Thoracic aorta (tissue), 2 donors: Measurements from ENCODE around the gene CAMKMT. TPM values are rescaled to one million over a fixed set of nuclear protein-coding genes. Genes with fewer than 3 reads are reported as not detected.

Experiments
- ATAC-seq: fragments of 150-250 bp; one replicate; pipeline ENCODE4 v1.8.0; 2017; ENCODE audit warnings: low read depth; ENCODE audit not compliant: insufficient number of reproducible peaks, low FRiP score
- DNase-seq: peaks from one replicate; pipeline ENCODE4 v3.0.0-alpha.2; 2020; ENCODE audit warnings: low spot score
- H3K27ac ChIP-seq, 2 donors: fragments of 200-600 bp; sonication (generic); 1 replicate in 1 of 2; 2 replicates in 1 of 2; pipeline ENCODE4 v1.5.1; 2016; ENCODE audit warnings: mild to moderate bottlenecking in 2 of 2, moderate library complexity in 2 of 2
- H3K27me3 ChIP-seq: fragments of 200-600 bp; sonication (generic); replicated peaks from 2 replicates; pipeline ENCODE4 v1.6.0; 2016; ENCODE audit warnings: mild to moderate bottlenecking; ENCODE audit not compliant: insufficient read depth
- H3K36me3 ChIP-seq: fragments of 200-600 bp; sonication (generic); one replicate; pipeline ENCODE4 v1.5.1; 2016
- H3K4me1 ChIP-seq, 2 donors: fragments of 200-600 bp; sonication (generic); 1 replicate in 1 of 2; 2 replicates in 1 of 2; pipeline versions ENCODE4 v1.5.1 to v1.6.0; 2016; ENCODE audit warnings: low read depth in 2 of 2, mild to moderate bottlenecking in 1 of 2; ENCODE audit not compliant: control insufficient read depth in 1 of 2
- H3K4me3 ChIP-seq: fragments of 200-600 bp; sonication (generic); 2 replicates; pipeline ENCODE4 v1.5.1; 2016; ENCODE audit warnings: mild to moderate bottlenecking
- H3K9me3 ChIP-seq: fragments of 200-600 bp; sonication (generic); 2 replicates; pipeline ENCODE4 v1.5.1; 2016
- total RNA-seq, 2 donors: library from RNA; depleted of rRNA; stranded (reverse); fragments of >200 nt; gene quantifications; one replicate each; pipeline versions ENCODE4 v1.1.0 to v1.2.3, GENCODE V29; 2016
- TF ChIP-seq, protein P1 (sequence below): fragments of 200-600 bp; sonication (generic); IDR thresholded peaks from one replicate; pipeline ENCODE4 v1.5.1; 2019; ENCODE audit warnings: antibody characterized with exemption

The CAMKMT gene
- total RNA-seq, 2 donors from 2014 or later: 4.7 to 11.6 TPM

DNA sequence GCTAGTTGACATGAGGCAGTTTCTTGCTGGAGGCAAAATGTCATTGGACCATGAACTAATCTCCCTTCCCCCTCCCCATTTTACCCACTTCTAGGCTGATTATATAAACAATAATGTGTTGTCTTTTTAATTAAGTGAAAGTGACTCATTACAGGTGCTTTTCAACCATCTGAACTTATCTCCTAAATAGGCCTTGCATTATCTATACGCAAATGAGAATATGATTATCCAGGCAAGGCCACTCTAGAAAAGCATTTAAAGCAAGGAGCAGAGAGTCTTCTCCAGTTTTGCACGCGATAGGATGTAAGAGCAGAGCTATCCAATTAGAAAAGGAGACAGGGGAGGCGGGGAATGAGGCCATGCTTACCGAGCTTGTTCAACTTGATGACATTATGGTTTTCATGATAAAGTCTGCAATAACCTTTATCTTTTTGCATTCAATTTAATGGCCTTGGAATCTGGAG lies 293.7 kb downstream of the CAMKMT start:
- Histone ChIP-seq H3K9me3 (no peaks in the 10 kb centered on the region), H3K4me1 (peaks cover 5 to 17% of the 10 kb centered on the region in 2 donors), H3K27ac (no peak overlapping the region), H3K4me3 (no peak overlapping the region), H3K36me3 (no peaks in the 10 kb centered on the region), H3K27me3 (no peaks in the 10 kb centered on the region)
- ATAC-seq (no peak), DNase-seq (no peak)
- TF ChIP-seq, protein P1, sequence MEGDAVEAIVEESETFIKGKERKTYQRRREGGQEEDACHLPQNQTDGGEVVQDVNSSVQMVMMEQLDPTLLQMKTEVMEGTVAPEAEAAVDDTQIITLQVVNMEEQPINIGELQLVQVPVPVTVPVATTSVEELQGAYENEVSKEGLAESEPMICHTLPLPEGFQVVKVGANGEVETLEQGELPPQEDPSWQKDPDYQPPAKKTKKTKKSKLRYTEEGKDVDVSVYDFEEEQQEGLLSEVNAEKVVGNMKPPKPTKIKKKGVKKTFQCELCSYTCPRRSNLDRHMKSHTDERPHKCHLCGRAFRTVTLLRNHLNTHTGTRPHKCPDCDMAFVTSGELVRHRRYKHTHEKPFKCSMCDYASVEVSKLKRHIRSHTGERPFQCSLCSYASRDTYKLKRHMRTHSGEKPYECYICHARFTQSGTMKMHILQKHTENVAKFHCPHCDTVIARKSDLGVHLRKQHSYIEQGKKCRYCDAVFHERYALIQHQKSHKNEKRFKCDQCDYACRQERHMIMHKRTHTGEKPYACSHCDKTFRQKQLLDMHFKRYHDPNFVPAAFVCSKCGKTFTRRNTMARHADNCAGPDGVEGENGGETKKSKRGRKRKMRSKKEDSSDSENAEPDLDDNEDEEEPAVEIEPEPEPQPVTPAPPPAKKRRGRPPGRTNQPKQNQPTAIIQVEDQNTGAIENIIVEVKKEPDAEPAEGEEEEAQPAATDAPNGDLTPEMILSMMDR: no peak

DNA sequence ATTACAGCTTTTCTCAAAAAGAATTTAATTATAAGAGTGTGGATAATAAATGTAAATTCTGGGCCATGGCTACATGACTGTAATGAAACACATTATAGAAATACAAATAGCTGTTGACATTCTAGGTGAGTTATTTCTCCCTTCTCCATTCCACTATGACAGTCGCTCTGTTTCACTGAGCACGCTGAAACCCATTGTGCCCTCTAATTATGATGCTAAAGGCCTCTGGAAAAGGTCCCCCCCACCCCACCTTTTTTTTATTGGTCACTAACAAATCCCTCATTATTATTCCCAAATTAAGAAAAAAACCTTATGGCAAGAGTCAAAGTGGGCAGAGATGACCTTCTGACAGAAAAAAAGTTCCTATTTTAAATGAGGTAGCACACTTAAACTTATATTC lies 294.7 kb downstream of the CAMKMT start:
- DNase-seq (no peak), ATAC-seq (no peak)
- H3K36me3 ChIP-seq: no peaks in the 10 kb centered on the region
- H3K9me3 ChIP-seq: no peaks in the 10 kb centered on the region
- H3K4me3 ChIP-seq: no peak overlapping the region
- H3K27ac ChIP-seq: no peak overlapping the region
- peaks cover 5 to 17% of the 10 kb centered on the region in 2 donors for H3K4me1 ChIP-seq
- TF ChIP-seq, protein P1: no peak
- no peaks in the 10 kb centered on the region for H3K27me3 ChIP-seq

DNA sequence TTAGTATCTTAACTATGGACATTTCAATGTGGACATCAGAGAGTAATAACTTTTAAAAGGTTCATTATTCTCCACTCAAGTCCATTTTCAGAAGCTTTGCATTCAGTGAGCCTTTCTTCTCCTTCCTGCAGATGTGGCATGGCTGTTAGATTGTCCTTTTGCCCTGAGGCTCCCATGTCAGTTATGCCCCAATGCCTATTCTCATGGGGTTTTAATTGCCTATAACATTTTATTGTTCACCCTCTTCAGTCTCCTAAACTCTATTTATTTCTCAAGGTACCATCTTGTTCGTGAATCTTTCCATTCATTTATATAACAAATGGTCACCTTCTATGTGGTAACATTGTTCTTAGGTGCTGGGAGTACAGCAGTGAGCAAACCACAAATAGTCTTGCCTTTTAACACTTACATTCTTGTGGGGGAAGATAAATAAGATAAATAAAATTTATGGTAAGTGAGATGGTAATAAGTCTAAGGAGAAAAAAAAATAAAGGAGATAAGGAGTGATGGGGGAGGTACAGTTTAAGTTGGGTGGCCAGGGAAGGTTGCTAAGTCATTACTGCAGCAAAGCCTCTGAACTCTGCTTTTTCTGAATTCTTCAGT lies 301.8 kb downstream of the CAMKMT start:
- H3K9me3 ChIP-seq: no peaks in the 10 kb centered on the region
- H3K36me3 ChIP-seq: no peaks in the 10 kb centered on the region
- no peak overlapping the region for H3K4me3 ChIP-seq
- TF ChIP-seq, protein P1: no peak
- no peaks in the 10 kb centered on the region for H3K27me3 ChIP-seq
- DNase-seq: no peak
- no peak for ATAC-seq
- H3K27ac ChIP-seq: no peak overlapping the region
- H3K4me1 ChIP-seq: no peaks in the 10 kb centered on the region

DNA sequence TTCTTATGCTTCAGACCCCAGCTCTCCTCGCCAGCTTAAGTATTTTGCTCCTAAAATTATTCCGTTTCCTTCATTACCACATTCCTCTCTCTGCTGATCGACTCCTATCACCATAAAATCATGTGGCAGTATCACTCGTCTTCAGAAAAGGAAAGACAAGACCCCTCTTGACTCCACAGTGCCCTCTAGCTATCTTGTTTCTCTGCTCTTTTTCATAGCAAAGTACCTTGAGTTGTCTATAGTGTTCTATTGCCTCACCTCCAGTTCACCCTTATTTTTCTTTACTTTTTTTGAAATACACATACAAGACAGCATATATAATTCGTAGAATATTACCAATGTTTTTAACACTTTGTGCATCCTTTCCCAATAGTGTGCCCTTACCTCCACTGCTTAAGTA lies 306.6 kb downstream of the CAMKMT start:
- TF ChIP-seq, protein P1: no peak
- Histone ChIP-seq H3K36me3 (no peaks in the 10 kb centered on the region), H3K27ac (no peak overlapping the region), H3K27me3 (no peaks in the 10 kb centered on the region), H3K4me1 (no peaks in the 10 kb centered on the region), H3K4me3 (no peak overlapping the region), H3K9me3 (no peaks in the 10 kb centered on the region)
- no peak for ATAC-seq
- no peak for DNase-seq

DNA sequence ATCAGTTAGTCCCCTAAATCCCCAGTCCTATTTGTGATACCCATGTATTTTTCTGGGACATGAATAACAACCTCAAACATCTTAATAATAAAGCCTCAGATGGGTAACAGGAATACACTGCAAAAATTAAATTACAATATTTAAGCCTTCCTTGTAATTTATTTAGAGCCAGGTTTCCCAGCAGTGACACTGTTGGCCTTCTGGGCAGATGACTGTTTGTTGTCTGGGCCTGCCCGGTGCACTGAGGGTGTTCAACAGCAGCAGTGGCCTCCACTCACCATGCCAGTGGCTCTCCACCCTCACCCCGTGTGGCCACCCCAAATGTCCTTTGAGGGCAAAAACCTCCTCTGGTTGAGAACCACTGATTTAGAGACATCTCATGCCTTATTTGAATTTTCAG lies 309.5 kb downstream of the CAMKMT start:
- no peaks in the 10 kb centered on the region for H3K36me3 ChIP-seq
- no peaks in the 10 kb centered on the region for H3K27me3 ChIP-seq
- H3K9me3 ChIP-seq: no peaks in the 10 kb centered on the region
- no peak overlapping the region for H3K4me3 ChIP-seq
- no peaks in the 10 kb centered on the region for H3K4me1 ChIP-seq
- TF ChIP-seq, protein P1: no peak
- ATAC-seq (no peak), DNase-seq (no peak)
- no peak overlapping the region for H3K27ac ChIP-seq
